Measurements from ENCODE around the gene DNALI1.

DNALI1 gene

GRCh38 chr1:37605061-37605650, 48.4 kb downstream of the DNALI1 start:
- DNase-seq, result no peak

- no peak for DNase-seq
Measured at GRCh38 chr1:37605806-37606474, 49.2 kb downstream of the DNALI1 start.

GRCh38 chr1:37606481-37607263, 49.9 kb downstream of the DNALI1 start:
- no peak for DNase-seq

- DNase-seq, result no peak
Measured at GRCh38 chr1:37609002-37609401, 52.3 kb downstream of the DNALI1 start.

GRCh38 chr1:37609994-37610393, 53.3 kb downstream of the DNALI1 start:
- no peak for DNase-seq

GRCh38 chr1:37612186-37612585, 55.4 kb downstream of the DNALI1 start:
- no peak for DNase-seq

- no peak for DNase-seq
Measured at GRCh38 chr1:37614105-37614504, 57.4 kb downstream of the DNALI1 start.

- no peak for DNase-seq
Measured at GRCh38 chr1:37616330-37616729, 59.6 kb downstream of the DNALI1 start.
